HG02943 (cell line): ENCODE data around the gene CRYZL1.
A peak's percentile ranks its signal among the peaks of the same experiment; 100 is the strongest.

Experiments used
- ATAC-seq: cut with Tn5 transposase; IDR thresholded peaks from one replicate; pipeline ENCODE4 v1.9.1; 2021; ENCODE audit warnings: mild to moderate bottlenecking, low read depth, moderate library complexity; ENCODE audit not compliant: unreplicated experiment

CRYZL1 gene

DNA sequence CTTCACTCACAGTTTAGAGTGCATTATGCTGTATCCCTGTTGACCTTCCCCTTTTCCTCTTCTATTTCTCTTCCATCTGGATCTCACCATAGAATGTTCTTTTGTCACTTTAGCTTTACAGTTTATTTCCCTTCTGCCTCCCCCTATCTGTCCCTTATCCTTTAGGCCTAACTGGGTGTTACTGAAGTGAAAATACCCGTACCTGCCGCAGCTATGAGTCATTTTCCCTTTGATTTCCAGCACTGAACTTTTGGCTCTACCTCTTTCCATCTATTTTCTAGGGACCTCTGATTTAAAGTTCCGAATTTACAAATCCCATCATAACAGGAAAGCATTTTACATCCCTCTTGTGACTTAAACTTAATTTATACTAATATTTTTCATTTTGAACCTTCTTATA lies 20.5 kb upstream of the CRYZL1 start:
- no peak for ATAC-seq

DNA sequence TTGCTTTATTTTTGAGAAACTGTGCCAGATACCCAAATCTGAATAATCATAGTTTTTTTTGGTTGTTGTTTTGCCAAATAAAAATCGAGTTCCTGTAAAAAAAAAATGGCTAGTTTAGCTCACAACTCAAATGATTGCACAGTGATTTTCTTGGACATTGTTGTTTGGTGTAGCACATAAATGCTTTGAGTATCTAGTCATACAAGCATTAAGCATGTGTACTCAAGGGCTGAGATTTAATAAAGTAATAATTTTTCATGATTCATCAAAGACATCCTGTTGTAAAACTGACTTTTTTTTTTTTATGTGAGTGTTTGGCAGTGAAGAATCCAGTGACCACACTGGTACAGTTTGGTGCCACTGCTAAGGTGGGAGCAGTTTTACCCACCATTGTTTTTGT lies 19.6 kb upstream of the CRYZL1 start:
- no peak for ATAC-seq

DNA sequence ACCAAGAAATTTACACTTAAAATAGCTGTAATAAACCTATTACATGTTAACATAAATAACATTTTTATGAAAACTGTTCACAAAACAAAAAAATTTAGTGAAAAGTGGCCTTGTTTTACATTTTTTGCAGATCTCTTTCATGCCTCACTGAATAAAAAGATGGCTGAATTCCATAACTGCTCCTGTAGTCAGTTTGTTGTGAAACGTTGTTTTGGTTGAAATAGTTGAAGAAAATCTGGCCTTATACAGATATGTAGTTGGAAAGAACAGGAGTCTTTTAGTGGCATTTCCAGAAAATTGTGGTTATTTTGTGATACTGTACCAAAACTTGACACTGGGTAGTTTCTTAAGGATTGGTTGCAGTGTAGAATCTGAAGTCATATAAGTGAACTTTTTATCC lies 18.9 kb upstream of the CRYZL1 start:
- ATAC-seq = no peak

DNA sequence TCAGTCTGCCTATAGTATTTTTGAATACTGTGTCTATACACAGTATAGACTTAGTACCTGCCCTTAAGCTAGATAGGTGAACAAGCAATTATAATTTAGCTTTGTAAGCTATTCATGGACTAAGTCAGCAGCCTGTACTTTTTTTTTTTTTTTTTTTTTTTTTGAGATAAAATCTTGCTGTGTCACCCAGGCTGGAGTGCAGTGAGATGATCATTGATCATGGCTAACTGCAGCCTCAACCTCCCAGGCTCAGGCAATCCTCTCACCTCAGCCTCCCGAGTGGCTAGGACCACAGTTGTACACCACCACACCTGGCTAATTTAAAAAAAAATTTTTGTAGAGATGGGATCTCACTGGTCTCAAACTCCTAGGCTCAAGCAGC lies 18.0 kb upstream of the CRYZL1 start:
- no peak for ATAC-seq

DNA sequence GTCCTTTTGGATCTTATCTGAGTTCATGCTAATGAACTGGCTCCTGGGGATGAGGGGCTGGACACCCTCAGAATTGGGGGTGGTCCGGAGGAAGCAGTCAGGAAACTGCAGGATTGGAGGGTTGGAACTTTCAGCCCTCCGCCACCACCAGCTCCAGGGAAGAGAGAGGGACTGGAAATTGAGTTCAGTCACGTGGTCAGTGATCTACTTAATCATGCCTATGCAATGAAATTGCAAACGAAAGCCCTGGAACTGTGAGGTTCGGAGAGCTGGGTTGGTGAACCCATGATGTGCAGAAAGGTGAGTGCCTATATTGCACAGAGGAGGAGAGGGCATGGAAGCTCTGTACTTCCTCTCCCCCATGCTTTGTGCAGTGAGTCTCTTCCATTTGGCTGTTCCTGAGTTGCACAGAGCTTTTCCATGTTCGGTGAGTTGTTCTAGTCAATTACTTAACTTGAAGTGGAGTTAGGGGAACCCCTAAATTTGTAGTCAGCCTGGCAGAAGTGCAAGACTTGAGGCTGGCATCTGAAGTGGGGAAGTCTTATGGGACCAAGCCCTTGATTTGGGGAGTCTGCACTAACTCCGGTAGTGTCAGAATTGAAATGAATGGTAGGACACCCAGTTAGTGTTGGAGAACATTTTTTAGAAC lies 17.5 kb upstream of the CRYZL1 start:
- no peak for ATAC-seq

DNA sequence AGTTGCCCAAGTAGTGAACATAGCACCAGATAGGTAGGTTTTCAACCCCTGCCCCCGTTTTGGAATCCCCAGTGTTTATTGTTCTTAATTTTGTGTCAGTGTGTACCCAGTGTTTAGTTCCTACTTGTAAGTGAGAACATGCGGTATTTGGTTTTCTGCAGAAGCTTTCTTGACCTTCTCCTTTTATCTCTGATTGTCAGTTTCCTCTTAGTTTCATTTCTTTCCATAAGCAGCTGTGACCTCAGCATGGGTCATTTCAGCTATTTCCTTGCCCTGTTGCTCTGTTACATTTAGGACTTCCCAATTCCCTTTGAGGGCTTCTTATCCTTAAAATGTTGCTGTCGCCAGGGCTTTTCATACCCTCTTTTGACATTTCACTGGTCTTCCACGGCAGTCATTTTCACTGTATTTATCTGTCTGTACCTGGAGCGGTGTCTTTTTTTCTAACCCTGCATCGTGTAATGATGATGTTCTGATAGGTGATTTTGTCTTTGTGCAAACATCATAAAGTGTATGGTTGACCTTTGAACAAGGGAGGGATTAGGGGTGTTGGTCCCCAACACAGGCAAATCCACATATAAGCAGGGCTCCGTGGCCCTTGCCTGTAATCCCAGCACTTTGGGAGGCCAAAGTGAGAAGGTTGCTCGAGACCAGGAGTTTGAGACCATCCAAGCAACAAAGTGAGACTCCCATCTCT lies 15.7 kb upstream of the CRYZL1 start:
- ATAC-seq = no peak

DNA sequence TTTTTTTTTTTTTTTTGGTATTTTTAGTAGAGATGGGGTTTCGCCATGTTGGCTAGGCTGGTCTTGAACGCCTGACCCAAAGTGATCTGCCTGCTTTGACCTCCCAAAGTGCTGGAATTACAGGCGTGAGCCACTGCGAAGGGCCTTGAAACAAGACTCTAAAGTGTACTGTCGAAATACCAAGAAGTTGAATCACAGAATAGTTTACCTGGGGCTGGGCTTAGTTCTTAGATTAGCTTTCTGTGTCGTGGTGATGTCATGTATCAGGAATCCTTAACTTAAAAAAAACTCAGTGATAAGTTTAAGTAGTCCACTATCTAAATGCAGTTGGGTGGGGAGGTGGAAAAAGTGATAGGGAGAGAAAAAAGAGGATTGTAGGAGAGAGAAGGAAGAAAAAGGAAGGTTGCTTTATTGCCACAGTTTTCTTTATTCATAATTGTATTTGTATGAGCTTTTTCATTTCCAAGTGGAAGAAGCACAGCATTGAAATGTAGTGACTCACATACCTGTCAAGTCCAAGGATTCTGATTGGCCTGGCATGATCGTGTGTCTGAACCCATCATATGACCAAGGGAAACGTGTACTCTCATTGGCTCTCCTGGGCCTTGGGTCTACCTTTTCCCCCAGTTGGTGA lies 14.2 kb upstream of the CRYZL1 start:
- ATAC-seq = no peak

DNA sequence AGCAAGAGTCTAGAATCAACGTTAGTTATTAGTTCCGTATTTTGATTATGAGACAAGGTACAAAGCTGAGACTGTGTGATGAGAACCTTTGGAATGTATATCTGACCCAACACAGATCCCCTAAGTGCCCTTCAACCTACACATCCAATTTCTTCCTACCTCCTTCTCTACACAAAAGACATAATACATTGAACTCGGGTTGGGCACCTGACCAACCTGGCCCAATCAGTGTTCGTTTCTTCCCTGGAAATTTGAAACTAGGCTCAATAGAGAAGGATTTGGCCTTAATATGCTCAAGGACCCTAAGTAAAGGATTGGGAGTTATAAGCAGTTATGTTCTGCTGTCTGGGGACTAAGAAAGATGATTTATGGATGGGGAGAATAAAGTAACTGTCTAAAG lies 12.9 kb upstream of the CRYZL1 start:
- ATAC-seq = no peak

DNA sequence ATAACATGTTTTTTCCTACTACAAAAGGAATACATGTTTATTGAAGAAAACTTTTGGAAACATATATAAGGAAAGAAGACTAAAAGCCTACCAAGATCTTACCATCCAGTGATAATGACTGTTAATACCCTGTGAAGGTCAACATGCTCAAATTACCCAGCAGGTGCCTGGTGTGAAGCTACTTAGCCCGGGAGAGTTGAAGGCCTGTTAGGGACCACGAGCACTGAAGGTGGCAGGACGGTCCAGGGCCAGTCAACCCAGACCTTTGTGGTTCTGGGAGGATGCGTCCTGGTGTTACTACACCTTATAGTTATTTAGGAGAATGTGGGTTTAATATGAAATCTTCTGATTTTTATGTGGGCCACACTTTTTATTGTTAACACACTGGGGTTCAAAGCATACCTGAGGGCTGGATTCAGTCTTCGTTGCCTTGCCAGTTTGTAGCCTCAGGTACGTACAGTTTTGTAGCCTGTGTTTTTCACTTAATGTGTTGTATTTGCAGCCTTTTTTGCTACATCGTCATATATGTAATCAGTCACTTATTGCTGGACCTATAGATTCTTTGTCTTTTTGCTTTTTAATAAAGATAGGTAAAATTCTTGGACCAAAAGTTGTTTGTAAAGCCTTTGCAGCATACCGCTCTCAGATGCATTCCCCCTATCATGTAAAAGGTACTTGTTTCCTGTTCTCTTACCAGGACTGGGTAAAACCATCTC lies 10.6 kb upstream of the CRYZL1 start:
- no peak for ATAC-seq

DNA sequence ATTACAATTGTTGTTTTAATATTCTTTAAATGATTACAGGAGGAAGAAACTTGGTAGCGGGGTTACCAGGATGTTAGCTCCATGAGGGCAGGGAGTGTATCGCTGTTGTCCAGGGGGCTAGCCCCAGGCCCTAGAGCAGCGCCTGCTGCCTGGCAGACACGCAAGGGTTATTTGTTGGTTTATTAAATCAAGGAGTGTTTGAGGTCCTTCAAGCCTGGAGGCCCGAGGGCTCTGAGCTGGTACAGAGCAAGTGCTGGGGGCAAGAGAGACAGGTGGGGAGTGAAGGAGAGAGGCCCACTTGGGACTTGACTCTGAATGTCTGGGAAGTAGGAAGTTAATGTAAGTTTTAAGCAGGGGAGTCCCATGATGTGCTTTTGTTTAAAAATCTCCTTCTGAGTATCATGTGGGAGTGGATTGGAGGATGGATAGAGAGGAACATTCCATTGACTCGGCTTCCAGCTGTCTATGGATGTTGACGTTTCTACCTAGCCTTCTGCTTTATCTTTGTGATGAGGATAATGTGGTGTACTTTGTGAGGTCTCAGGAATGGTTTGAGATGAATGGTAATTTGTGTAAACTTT lies 9.5 kb upstream of the CRYZL1 start:
- ATAC-seq = no peak

DNA sequence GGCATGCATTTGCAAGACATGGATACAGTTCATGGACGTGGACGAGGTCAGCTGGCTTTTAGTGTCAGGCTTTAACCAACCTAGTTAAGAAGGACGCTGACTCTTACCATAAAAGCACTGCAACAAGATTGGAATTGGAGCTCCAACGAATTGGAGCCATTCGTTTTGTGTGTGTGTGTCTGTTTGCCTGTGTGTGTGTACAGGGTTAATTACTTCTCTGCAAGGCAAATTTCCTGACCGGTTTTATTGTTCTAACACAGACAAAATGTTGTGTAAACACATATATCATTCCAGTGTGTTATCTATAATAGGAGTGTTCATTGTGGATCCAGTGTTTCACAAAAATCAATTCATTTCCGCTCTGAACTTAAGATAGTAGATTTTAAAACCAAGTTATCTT lies 8.7 kb upstream of the CRYZL1 start:
- no peak for ATAC-seq

DNA sequence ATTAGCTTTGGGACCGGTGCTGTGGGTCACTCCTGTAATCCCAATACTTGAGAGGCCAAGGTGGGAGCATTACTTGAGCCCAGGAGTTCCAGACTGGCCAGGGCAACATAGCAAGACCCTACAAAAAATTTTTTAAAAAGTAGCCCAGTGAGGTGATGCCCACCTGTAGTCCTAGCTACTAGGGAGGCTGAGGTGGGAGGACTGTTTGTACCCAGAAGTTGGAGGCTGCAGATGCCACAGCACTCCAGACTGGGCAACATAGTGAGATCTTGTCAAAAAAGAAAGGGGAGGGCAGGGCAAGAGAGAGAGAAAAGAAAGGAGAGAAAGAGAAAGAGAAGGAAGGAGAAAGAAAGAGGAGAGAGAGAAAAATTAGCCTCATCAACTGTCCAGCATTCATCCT lies 7.0 kb upstream of the CRYZL1 start:
- ATAC-seq = no peak

DNA sequence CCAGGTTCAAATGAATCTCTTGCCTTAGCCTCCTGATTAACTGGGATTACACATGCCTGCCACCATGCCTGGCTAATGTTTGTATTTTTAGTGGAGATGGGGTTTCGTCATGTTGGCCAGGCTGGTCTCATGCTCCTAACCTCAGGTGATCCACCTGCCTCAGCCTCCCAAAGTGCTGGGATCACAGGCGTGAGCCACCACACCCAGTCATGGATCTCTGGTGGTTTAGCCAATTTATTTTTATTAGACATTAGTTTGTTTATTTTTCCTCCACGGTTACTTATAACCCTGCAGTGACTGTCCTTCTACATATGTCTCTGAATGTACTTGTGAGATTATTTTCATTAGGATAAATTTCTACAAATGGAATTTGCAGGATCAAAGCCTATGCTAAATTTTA lies 6.0 kb upstream of the CRYZL1 start:
- no peak for ATAC-seq

DNA sequence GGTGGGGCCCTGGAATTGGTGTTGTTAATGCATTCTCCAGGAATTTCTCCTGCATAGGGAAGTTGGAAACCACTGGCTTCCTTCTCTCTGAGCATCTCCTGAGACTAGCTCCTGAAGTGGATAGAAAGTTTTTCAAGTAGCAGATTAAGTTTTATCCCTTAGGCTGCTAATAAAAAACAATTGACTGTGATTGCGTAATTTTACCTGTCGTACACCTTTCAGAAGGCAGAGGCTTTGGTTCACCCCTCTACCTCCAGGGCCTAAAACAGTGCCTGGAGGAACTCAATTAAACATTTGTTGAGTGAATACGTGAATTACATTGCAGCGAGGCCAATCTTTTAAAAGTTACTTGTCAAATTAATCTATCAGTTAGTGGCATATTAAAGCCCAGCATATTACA lies 4.2 kb upstream of the CRYZL1 start:
- ATAC-seq = no peak

DNA sequence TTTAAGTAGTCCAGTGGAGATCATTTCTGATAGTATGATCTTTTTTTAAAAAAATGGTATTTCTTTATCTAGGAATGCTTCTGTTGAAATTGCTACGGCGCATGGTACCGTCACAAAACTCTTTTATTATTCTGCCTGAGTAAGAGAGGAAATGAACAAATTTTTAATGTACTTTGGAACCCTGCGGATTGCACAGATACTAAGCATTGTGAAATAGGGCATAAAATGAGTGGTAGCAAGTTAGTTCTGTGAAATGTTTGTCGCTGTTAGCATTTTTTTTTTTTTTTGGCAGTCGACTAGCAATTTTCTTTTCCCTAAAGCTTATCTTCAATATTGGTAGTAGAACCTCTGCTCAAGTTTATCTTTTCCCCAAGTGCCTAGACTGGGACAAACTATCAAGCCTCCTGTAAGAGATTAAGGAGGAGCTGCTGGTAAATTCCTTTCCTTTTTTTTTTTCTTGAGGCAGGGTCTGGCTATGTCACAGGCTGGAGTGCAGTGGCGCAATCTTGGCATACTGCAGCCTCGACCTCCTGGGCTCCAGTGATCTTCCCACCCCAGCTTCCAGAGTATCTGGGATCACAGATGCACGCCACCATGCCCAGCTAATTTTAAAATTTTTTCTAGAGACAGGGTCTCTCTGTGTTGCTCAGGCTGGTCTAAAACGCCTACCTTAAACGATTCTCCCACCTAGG lies 3.0 kb upstream of the CRYZL1 start:
- no peak for ATAC-seq

DNA sequence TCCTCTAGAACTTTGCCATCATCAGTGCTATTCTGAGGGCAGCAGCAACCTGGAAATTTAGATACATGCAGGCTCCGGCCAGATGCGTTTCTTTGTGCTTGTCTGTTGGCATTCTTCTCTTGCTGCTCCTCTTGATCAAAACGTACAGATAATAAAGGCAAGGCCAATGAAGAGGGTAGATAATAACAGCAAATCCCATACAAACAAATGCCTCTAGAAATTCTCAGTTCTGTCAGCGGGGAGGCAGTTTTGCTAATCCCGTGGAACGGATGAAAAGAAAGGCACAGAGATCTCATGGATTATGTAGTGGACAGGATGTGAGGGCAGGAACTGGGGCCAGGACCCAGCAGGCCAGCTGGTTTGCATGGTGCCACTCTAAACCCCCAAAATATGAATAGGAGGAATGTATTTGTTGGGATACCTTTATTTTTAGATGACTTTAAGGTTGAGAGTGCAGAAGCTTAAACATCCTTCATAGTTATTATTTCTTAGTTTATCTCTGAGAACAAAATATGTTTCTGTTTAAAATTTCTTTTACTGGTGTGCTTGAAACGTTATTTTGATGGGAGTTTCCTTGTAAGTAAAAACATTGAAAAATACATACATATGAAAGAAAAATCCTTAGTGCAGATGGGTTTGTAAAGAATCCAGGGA lies 2.2 kb upstream of the CRYZL1 start:
- ATAC-seq = no peak

DNA sequence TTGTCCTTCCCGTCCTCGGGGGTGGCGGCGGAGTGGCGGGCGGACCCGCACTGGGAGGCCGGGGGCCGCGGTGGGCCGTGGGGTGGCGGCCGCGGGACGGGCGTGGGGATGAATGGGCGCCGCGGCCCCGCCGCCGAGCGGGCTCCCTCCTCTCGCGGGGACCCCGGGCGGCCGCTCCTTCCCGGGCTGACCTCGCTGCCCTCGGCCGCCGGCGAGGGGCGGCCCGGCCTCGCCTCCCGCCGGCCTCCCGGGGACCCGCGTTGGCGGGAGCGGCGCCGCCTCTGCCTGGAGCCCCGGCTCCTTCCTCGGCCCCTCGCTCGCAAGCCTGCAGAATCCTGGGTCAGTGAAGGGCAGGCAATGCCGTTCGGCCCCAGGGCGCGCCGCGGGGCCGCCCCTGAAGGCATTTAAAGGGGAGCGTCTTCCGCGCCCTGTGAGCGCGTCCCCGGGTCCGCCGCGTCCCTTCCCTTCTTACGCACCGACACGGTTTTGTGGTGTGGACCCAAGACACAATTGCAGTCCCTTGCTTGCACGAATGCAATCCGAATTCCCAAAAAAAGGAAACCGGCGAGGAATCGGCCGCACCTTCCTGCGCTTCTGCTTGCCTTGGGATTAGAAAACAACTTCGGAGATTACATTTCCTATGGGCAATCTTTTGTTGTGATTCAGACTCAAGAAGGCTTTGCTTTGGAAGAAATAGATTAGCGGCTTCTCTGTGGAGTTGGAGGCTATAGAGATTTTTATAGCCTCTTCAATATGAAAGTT lies 1.5 kb upstream of the CRYZL1 start:
- ATAC-seq = no peak

DNA sequence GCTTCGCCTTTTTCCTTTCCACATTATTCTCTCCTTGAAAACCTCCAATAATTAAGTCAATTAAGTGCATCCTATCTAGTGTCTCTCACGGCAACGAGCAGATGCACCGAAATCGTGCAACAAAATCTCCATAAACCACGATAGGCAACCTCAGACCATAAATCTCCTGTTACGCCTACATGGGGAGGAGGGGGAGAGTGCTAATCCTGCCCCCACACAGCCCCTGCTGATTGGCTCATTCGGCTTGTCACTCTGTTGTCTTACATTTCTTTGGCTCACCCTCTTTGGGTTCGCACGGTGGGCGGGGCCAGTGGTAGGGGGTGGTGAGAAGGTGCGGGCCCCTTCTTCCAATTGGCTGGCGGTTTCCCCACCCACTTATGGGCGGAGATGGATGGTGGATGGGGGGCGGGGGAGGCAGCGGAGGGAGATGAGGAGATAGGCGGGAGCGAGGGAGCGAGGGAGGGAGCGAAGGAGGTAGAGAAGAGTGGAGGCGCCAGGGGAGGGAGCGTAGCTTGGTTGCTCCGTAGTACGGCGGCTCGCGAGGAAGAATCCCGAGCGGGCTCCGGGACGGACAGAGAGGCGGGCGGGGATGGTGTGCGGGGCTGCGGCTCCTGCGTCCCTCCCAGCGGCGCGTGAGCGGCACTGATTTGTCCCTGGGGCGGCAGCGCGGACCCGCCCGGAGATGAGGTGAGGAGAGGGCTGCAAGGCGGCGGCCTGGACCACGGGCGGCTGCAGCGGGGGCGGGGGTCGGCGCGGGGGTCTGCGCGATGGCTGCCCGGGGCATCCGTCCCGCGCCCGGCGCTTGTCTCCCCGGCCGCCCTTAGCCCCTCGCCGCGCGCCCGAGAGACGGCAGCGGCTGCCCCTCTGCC lies 720 bp upstream of the CRYZL1 start, which contains the start of gene ITSN1:
TSS of gene ITSN1 (plus strand) at position 475 of the 869 bp plus-strand sequence. CDS start 76,328 bp downstream, outside the sequence.
- peak; percentile 88 for ATAC-seq
